Activated CD4-positive, alpha-beta T cell treated with anti-CD3 and anti-CD28 coated beads, Interleukin-2, amount 50 U/mL, for 1 hour (primary cell): ENCODE measurements around the gene POLN.

Source experiments
- DNase-seq: peaks from one replicate; pipeline ENCODE4 v3.0.0-alpha.2; 2020

Gene POLN

GRCh38 chr4:2102045-2102883, 139.7 kb downstream of the POLN start:
- DNase-seq: no peak

- DNase-seq: no peak
Observed at GRCh38 chr4:2101346-2102044, 140.4 kb downstream of the POLN start.

- no peak for DNase-seq
Observed at GRCh38 chr4:2096073-2096609, 145.8 kb downstream of the POLN start.

- no peak for DNase-seq
Observed at GRCh38 chr4:2095236-2096072, 146.5 kb downstream of the POLN start.

- no peak for DNase-seq
Observed at GRCh38 chr4:2094545-2094944, 147.4 kb downstream of the POLN start.

- no peak for DNase-seq
Observed at GRCh38 chr4:2093265-2093664, 148.7 kb downstream of the POLN start.

- no peak for DNase-seq
Observed at GRCh38 chr4:2092669-2093053, 149.3 kb downstream of the POLN start.

- DNase-seq: no peak
Observed at GRCh38 chr4:2091990-2092668, 149.8 kb downstream of the POLN start.

- DNase-seq: no peak
Observed at GRCh38 chr4:2090642-2091041, 151.3 kb downstream of the POLN start.

- no peak for DNase-seq
Observed at GRCh38 chr4:2089222-2089621, 152.7 kb downstream of the POLN start.

- no peak for DNase-seq
Observed at GRCh38 chr4:2087170-2087569, 154.8 kb downstream of the POLN start.

GRCh38 chr4:2085496-2085901, 156.4 kb downstream of the POLN start:
- DNase-seq: no peak

GRCh38 chr4:2084316-2084715, 157.6 kb downstream of the POLN start:
- no peak for DNase-seq

GRCh38 chr4:2083826-2084160, 158.1 kb downstream of the POLN start:
- no peak for DNase-seq

GRCh38 chr4:2083116-2083825, 158.7 kb downstream of the POLN start:
- DNase-seq: no peak

GRCh38 chr4:2082627-2083026, 159.3 kb downstream of the POLN start:
- DNase-seq: no peak

- no peak for DNase-seq
Observed at GRCh38 chr4:2082118-2082517, 159.8 kb downstream of the POLN start.

- no peak for DNase-seq
Observed at GRCh38 chr4:2081540-2081939, 160.4 kb downstream of the POLN start.

GRCh38 chr4:2080429-2081300, 161.3 kb downstream of the POLN start:
- no peak for DNase-seq

GRCh38 chr4:2079926-2080325, 162.0 kb downstream of the POLN start:
- no peak for DNase-seq

GRCh38 chr4:2079006-2079405, 162.9 kb downstream of the POLN start:
- DNase-seq: no peak
